Stimulated activated CD8-positive, alpha-beta memory T cell treated with anti-CD3 and anti-CD28 coated beads, Interleukin-4, amount 100 ng/mL, for 1 hour (primary cell): ENCODE results near the gene CORO7.
A peak's percentile ranks its signal among the peaks of the same experiment; 100 is the strongest.

Experiments
- DNase-seq, 2 donors: peaks; one replicate each; pipeline ENCODE4 v3.0.0-alpha.2; 2020; ENCODE audit warnings: low read depth in 2 of 2, low spot score in 1 of 2

CORO7 gene

GRCh38 chr16:4426021-4426684 lies 9.8 kb upstream of the CORO7 start:
- no peak for DNase-seq

GRCh38 chr16:4425378-4426020 lies 9.1 kb upstream of the CORO7 start, which contains the start of gene DNAJA3:
TSS of gene DNAJA3 (plus strand) at chr16:4425868. CDS start at chr16:4425882, 14 bp downstream.
- peak; percentile 74 to 89 for DNase-seq

- DNase-seq: no peak
These were observed 4.2 kb upstream of the CORO7 start for GRCh38 chr16:4420505-4421105.

- DNase-seq: no peak
These were observed 3.1 kb upstream of the CORO7 start for GRCh38 chr16:4419402-4419959.

GRCh38 chr16:4415538-4416199 lies 727 bp downstream of the CORO7 start:
- no peak for DNase-seq

GRCh38 chr16:4414187-4414917 lies 2.0 kb downstream of the CORO7 start:
- DNase-seq: peak in 1 of 2 donors; percentile 52

GRCh38 chr16:4412854-4413253 lies 3.5 kb downstream of the CORO7 start:
- DNase-seq: no peak

- DNase-seq: no peak
These were observed 4.2 kb downstream of the CORO7 start for GRCh38 chr16:4412159-4412558.

GRCh38 chr16:4411684-4412083 lies 4.7 kb downstream of the CORO7 start:
- DNase-seq: no peak

GRCh38 chr16:4410335-4411075 lies 5.9 kb downstream of the CORO7 start:
- no peak for DNase-seq

GRCh38 chr16:4409081-4409932 lies 7.1 kb downstream of the CORO7 start:
- no peak for DNase-seq

GRCh38 chr16:4408323-4408690 lies 8.1 kb downstream of the CORO7 start:
- no peak for DNase-seq

GRCh38 chr16:4407543-4408322 lies 8.7 kb downstream of the CORO7 start:
- DNase-seq: no peak

GRCh38 chr16:4404967-4405696 lies 11.3 kb downstream of the CORO7 start:
- no peak for DNase-seq

GRCh38 chr16:4404247-4404966 lies 12.0 kb downstream of the CORO7 start:
- no peak for DNase-seq

GRCh38 chr16:4403133-4403949 lies 13.1 kb downstream of the CORO7 start:
- no peak for DNase-seq
